OCI-LY7 (cell line): ENCODE data around the gene HTR3D.

Source experiments
- EZH2phosphoT487 ChIP-seq: fragments of 200-600 bp; sonication (generic); IDR thresholded peaks from 2 replicates; pipeline ENCODE4 v1.6.1; 2018; ENCODE audit warnings: low read depth, borderline replicate concordance, mild to moderate bottlenecking, mixed run types, antibody characterized with exemption, low read length, moderate library complexity, mixed read lengths
- TF ChIP-seq, protein P1 (sequence below): fragments of 200-600 bp; sonication (generic); conservative IDR thresholded peaks from 2 replicates; pipeline ENCODE4 v1.5.1; 2014; ENCODE audit warnings: mild to moderate bottlenecking, antibody characterized with exemption, low read length, moderate library complexity, mixed read lengths

DNA sequence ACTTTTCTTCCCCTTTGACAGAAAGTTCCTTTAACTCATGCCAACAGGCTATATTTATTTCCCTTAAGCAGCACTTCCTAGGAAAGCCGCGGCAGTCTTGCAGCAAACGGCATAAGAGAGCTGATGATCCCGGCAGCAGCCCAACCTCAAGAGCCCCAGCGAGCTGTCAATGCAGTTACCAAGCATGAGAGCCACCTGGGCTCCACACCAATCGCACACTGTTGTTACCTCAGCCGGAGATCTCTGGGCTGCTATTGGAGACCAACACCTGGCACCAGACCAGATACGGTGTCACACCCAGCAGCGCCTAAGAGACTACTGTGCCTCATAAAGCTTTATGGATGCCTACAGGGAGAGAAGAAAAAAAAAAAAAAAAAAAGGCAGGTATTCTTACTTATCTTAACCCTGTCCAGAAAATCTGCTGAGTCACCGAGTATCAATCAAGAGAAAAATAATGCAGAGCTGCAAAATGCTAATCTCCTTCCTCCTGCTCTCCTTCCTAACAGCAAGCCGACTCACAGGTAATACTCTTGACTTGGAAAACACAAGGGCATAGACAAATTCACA, 25.5 kb upstream of the HTR3D start:
- TF ChIP-seq, protein P1, sequence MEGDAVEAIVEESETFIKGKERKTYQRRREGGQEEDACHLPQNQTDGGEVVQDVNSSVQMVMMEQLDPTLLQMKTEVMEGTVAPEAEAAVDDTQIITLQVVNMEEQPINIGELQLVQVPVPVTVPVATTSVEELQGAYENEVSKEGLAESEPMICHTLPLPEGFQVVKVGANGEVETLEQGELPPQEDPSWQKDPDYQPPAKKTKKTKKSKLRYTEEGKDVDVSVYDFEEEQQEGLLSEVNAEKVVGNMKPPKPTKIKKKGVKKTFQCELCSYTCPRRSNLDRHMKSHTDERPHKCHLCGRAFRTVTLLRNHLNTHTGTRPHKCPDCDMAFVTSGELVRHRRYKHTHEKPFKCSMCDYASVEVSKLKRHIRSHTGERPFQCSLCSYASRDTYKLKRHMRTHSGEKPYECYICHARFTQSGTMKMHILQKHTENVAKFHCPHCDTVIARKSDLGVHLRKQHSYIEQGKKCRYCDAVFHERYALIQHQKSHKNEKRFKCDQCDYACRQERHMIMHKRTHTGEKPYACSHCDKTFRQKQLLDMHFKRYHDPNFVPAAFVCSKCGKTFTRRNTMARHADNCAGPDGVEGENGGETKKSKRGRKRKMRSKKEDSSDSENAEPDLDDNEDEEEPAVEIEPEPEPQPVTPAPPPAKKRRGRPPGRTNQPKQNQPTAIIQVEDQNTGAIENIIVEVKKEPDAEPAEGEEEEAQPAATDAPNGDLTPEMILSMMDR: no peak
- TF ChIP-seq EZH2phosphoT487: no peak
